Measurements from ENCODE around the gene PSD2. TPM values are rescaled to one million over a fixed set of nuclear protein-coding genes. Genes with fewer than 3 reads are reported as not detected.

PSD2 gene
- total RNA-seq, 1 experiment from 2014 or later, result 0.79 TPM

DNA sequence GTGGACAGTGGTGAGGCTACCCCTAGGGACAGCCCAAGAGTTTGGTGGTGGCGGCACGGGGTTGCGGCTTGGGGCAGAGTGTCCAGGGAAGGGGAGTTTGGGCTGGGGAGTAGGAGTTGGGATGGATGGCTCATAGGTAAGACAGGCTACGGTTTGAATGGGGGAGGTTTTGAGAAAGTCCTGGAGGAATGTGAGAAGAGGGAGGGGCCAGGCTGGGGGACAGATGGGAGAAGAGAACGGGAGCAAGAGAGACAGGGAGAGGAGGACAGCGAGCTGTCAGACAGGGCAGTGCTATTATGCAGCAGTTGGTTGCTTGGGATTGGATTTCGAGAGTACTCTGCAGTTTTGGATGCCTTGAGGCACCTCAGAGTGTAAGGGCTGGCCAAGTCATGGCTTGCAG lies 24.5 kb downstream of the PSD2 start:
- ChIA-PET RAD21 (ENCODE audit: low non-redundant PET in 1 of 2, low total read pairs in 2 of 2, uncharacterized antibody in 2 of 2, unreplicated experiment in 2 of 2) (no interaction called here), POLR2A (no interaction called here), CTCF (no interaction called here)
- Histone ChIP-seq H4K20me1 (ENCODE audit: insufficient read depth) (no peaks in the 10 kb centered on the region), H3K36me3 (ENCODE audit: control insufficient read depth in 1 of 2, insufficient read depth in 2 of 2, low read length in 2 of 2) (no peaks in the 10 kb centered on the region), H2AFZ (ENCODE audit: low read depth, low read length, poor library complexity, severe bottlenecking) (no peak overlapping the region), H3K9me3 (ENCODE audit: control insufficient read depth in 1 of 2, insufficient read depth in 1 of 2, low read depth in 1 of 2, low read length in 2 of 2) (peaks cover 0 to 4% of the 10 kb centered on the region in 2 experiments; a peak in 1 of 4 replicates), H3K4me3 (replicated peaks in 1 of 2; ENCODE audit: low read depth in 1 of 2, low read length in 2 of 2) (no peak overlapping the region), H3K79me2 (ENCODE audit: insufficient read depth, low read length) (no peaks in the 10 kb centered on the region), H3K9me2 (ENCODE audit: insufficient read depth) (no peaks in the 10 kb centered on the region), H3K9ac (ENCODE audit: low read length) (no peak overlapping the region), H3K27me3 (ENCODE audit: insufficient read depth, low read length) (no peaks in the 10 kb centered on the region), H3K4me2 (ENCODE audit: low read length) (no peak overlapping the region), H3K27ac (ENCODE audit: low read depth, low read length) (no peak overlapping the region), H3K4me1 (ENCODE audit: control insufficient read depth in 1 of 2, insufficient read depth in 2 of 2, low read length in 2 of 2) (no peaks in the 10 kb centered on the region)
- no peak for DNase-seq (ENCODE audit: low read depth, low spot score)
- TF ChIP-seq SP1 (IDR thresholded peaks at IDR 0.05; ENCODE audit: low read depth) (no peak), ZNF274 (IDR thresholded peaks at IDR 0.05; ENCODE audit: low read depth, low read length) (no peak), EGR1 (IDR thresholded peaks at IDR 0.05; ENCODE audit: low read depth) (no peak), RAD21 (IDR thresholded peaks at IDR 0.05; ENCODE audit: low read depth) (no peak), SRF (IDR thresholded peaks at IDR 0.05; ENCODE audit: low read depth) (no peak), TCF7L2 (IDR thresholded peaks at IDR 0.05; ENCODE audit: borderline replicate concordance, extremely low read depth, insufficient read depth, insufficient read length) (no peak), CBX3 (IDR thresholded peaks at IDR 0.05; ENCODE audit: low read depth) (no peak), JUND (IDR thresholded peaks at IDR 0.05) (no peak), FOSL1 (IDR thresholded peaks at IDR 0.05; ENCODE audit: low read depth) (no peak), POLR2AphosphoS5 (IDR thresholded peaks at IDR 0.05; ENCODE audit: low read depth, low read length) (no peak), YY1 (IDR thresholded peaks at IDR 0.05; ENCODE audit: extremely low read depth, insufficient replicate concordance, low read depth, low read length) (no peak), EZH2 (IDR thresholded peaks at IDR 0.05) (no peak), SIN3A (IDR thresholded peaks at IDR 0.05; ENCODE audit: low read depth) (no peak)
- TF ChIP-seq, protein P1, sequence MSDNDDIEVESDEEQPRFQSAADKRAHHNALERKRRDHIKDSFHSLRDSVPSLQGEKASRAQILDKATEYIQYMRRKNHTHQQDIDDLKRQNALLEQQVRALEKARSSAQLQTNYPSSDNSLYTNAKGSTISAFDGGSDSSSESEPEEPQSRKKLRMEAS (IDR thresholded peaks at IDR 0.05), result no peak
- TF ChIP-seq, protein P2, sequence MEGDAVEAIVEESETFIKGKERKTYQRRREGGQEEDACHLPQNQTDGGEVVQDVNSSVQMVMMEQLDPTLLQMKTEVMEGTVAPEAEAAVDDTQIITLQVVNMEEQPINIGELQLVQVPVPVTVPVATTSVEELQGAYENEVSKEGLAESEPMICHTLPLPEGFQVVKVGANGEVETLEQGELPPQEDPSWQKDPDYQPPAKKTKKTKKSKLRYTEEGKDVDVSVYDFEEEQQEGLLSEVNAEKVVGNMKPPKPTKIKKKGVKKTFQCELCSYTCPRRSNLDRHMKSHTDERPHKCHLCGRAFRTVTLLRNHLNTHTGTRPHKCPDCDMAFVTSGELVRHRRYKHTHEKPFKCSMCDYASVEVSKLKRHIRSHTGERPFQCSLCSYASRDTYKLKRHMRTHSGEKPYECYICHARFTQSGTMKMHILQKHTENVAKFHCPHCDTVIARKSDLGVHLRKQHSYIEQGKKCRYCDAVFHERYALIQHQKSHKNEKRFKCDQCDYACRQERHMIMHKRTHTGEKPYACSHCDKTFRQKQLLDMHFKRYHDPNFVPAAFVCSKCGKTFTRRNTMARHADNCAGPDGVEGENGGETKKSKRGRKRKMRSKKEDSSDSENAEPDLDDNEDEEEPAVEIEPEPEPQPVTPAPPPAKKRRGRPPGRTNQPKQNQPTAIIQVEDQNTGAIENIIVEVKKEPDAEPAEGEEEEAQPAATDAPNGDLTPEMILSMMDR (IDR thresholded peaks at IDR 0.05 in 2 of 3, conservative IDR thresholded peaks at IDR 0.05 in 1 of 3; ENCODE audit: borderline replicate concordance in 1 of 3, insufficient read depth in 1 of 3, low read depth in 2 of 3, low read length in 2 of 3), result no peak
- TF ChIP-seq, protein P3, sequence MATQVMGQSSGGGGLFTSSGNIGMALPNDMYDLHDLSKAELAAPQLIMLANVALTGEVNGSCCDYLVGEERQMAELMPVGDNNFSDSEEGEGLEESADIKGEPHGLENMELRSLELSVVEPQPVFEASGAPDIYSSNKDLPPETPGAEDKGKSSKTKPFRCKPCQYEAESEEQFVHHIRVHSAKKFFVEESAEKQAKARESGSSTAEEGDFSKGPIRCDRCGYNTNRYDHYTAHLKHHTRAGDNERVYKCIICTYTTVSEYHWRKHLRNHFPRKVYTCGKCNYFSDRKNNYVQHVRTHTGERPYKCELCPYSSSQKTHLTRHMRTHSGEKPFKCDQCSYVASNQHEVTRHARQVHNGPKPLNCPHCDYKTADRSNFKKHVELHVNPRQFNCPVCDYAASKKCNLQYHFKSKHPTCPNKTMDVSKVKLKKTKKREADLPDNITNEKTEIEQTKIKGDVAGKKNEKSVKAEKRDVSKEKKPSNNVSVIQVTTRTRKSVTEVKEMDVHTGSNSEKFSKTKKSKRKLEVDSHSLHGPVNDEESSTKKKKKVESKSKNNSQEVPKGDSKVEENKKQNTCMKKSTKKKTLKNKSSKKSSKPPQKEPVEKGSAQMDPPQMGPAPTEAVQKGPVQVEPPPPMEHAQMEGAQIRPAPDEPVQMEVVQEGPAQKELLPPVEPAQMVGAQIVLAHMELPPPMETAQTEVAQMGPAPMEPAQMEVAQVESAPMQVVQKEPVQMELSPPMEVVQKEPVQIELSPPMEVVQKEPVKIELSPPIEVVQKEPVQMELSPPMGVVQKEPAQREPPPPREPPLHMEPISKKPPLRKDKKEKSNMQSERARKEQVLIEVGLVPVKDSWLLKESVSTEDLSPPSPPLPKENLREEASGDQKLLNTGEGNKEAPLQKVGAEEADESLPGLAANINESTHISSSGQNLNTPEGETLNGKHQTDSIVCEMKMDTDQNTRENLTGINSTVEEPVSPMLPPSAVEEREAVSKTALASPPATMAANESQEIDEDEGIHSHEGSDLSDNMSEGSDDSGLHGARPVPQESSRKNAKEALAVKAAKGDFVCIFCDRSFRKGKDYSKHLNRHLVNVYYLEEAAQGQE (IDR thresholded peaks at IDR 0.05; ENCODE audit: low read depth), result no peak
- TF ChIP-seq, protein P4, sequence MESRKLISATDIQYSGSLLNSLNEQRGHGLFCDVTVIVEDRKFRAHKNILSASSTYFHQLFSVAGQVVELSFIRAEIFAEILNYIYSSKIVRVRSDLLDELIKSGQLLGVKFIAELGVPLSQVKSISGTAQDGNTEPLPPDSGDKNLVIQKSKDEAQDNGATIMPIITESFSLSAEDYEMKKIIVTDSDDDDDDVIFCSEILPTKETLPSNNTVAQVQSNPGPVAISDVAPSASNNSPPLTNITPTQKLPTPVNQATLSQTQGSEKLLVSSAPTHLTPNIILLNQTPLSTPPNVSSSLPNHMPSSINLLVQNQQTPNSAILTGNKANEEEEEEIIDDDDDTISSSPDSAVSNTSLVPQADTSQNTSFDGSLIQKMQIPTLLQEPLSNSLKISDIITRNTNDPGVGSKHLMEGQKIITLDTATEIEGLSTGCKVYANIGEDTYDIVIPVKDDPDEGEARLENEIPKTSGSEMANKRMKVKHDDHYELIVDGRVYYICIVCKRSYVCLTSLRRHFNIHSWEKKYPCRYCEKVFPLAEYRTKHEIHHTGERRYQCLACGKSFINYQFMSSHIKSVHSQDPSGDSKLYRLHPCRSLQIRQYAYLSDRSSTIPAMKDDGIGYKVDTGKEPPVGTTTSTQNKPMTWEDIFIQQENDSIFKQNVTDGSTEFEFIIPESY (IDR thresholded peaks at IDR 0.05; ENCODE audit: extremely low read depth, insufficient replicate concordance, low read length), result no peak
- intact Hi-C loops (cut with micrococcal nuclease), result no loop called here
- BruUV-seq (replicated peaks), result no TSS peak
- ATAC-seq, result no peak
